ENCODE results near the gene C3orf20. TPM values are rescaled to one million over a fixed set of nuclear protein-coding genes. Genes with fewer than 3 reads are reported as not detected.
"Not testable (repeated sequence)": the region's sequence is repeated elsewhere in the genome, so short reads cannot be mapped to it uniquely, and the experiment has no call there.

The C3orf20 gene
- total RNA-seq, 1 experiment from 2014 or later: not detected

DNA sequence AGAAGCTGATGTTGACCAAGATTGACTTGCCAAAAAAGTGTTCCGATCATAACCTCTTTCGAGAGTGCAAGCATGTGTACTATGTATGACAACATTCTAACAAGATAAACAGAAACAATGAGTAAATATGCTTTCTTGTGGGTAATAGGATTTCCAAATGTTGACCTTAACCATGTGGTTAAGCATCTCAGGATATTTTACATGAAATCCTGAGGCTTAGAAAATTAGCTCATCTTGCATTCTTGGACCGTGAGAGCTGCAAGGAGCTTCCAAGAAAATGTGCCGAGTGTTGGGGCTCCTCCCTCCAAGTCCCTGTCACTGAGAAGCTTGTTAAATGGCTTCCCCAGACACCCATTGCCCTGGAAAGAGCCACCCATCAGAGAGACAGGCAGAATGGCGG, 50.1 kb downstream of the C3orf20 start:
- DNase-seq (ENCODE audit: low read depth, low spot score): no peak
- in situ Hi-C loops (cut with HindIII; ENCODE audit: low pct_unique_long_range_greater_than_20kb, low sequenced_read_pairs): no loop called here

DNA sequence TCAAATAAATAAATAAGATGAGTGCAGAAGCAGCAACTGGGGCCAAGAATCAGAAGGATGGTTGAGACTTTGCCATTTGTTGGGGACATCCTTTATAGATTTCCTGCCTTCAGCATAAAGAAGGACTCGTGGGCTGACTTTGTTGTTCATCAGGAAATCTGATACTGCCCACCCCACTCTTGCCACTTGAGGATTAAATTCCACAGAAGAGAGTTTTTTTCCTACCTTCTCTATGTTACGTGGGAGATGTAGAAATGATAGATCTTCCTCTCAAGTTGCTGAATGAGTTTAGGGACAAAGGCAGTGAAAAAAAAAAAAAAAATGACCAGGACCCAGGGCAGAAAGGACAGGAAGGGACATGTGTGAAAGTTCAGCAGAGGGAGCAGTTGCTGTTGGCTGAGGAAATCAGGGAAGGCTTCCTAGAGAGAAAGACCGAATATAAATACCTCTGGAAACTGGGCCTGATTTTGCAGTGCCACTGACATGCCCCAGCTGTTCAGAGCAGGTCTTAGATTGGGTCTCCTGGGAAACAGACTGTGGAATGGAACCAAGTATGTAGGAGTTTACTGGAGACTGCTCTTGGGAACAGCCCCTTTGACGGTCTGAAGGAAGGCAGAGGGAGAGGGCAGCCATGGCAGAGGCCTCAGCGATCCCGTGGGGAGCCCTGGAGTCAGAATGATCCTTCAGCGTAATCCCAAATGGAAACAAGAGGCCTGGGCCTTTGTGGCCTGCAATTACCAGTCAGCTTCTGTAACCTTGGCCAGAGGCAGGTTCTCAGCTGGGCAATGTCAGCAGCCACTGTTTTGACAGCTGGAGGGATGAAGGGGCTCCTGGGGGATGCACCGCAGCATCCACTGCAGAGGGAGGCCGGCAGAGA, 50.9 kb downstream of the C3orf20 start:
- DNase-seq (ENCODE audit: low read depth, low spot score): no peak
- in situ Hi-C loops (cut with HindIII; ENCODE audit: low pct_unique_long_range_greater_than_20kb, low sequenced_read_pairs): no loop called here

DNA sequence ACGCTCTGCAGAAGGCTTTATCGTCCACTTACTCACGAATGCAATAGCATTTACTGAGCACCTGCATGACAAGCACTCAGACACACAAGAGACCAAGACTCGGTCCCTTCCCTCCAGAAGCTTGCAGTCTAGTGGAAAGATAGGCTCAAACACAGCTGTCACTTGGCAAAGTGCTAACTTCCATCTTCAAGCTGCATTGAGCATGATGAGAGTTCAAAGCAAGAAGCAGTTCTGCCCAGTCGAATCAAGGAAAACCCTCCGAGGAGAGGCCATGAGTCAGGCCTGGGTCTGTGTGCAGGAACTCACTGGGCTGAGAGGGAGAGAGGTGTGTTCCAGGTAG, 51.5 kb downstream of the C3orf20 start:
- in situ Hi-C loops (cut with HindIII; ENCODE audit: low pct_unique_long_range_greater_than_20kb, low sequenced_read_pairs): no loop called here

DNA sequence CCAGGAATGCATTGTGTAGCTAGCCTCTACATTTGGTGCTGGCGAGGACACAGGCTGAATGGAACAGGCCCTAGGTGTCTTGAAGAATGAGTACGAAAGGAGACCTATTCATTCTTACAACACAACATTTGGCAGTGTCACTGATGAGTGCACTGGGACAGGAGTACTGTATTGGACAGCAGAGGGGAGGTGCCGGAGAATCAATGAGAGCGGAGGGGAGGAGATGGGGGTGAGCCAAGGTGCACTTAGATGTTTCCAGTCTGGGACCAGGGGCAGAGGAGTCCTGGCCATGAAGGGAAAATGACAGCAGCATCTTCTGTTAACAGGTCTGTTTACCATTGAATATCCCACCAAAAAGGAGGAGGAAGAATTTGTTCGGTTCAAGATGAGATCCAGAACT, 53.2 kb downstream of the C3orf20 start:
- in situ Hi-C loops (cut with HindIII; ENCODE audit: low pct_unique_long_range_greater_than_20kb, low sequenced_read_pairs): no loop called here
- no peak for DNase-seq (ENCODE audit: low read depth, low spot score)

More for the DNA sequence above, 51.5 kb downstream of the C3orf20 start:
- no peak for DNase-seq (ENCODE audit: low read depth, low spot score)

DNA sequence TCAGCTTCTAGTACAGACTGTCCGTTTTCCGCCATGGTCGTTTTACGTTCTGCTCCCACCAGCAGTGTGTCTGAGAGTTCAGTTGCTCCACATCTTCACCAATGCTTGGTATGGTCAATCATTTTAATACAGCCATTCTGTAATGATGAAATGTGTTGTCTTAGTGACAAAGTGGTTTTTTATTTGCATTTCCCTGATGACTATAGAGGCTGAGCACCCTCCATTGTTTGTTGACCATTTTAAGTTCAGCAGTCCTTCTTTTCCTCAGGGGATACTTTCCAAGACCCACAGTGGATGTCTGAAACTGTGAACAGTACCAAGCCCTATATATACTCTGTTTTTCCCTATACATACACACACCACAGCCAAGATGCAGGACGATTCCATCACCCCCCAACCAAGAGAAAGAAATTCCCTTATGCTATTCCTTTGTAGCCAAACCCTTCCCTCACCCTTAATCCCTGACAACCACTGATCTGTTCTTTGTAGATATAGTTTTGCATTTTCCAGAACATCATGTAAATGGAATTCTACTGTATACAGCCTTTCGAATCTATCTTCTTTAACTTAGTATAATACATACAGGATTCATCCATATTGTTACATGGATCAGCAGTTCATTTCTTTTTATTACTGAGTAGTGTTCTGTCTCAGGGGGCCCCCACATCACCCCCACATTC, 55.9 kb downstream of the C3orf20 start:
- in situ Hi-C loops (cut with HindIII; ENCODE audit: low pct_unique_long_range_greater_than_20kb, low sequenced_read_pairs): no loop called here
- DNase-seq (ENCODE audit: low read depth, low spot score): no peak

DNA sequence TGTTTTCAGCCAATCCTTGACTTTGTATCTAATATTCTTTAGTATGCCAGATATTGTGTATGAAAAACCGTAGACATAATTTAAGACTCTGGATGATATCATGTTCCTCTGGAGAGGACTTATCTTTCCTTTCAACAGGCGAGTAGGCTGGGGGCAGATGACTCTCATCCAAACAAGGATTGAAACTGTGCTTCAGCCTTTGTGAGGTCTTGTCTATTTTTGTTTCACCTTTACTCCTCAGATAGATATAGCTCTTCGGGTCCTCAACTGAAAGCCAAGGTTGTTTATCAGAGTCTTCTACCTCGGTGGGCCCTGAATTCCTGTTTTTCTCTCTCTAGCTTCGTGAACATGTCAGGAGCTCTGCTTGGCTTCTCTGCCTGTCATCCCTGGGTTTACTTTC, 66.0 kb downstream of the C3orf20 start:
- DNase-seq (ENCODE audit: low read depth, low spot score): no peak
- in situ Hi-C loops (cut with HindIII; ENCODE audit: low pct_unique_long_range_greater_than_20kb, low sequenced_read_pairs): no loop called here

DNA sequence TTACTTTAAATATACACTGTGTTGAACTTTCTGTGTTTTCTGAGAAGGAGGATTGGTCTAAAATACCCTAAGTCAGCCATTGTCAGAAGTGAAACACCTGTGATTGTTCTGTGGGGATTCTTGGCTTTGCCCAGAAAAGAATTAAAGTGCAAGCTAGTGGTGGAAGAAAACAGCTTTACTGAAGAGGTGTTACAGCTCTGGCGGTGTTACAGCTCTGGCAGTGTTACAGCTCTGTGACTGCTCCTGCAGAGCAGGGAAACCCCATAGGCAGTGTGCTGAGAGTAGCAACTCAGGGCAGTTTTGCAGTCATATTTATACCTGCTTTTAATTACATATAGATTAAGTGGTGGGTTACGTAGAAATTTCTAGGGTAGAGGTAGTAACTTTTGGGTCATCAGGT, 66.6 kb downstream of the C3orf20 start:
- in situ Hi-C loops (cut with HindIII; ENCODE audit: low pct_unique_long_range_greater_than_20kb, low sequenced_read_pairs): no loop called here
- no peak for DNase-seq (ENCODE audit: low read depth, low spot score)

DNA sequence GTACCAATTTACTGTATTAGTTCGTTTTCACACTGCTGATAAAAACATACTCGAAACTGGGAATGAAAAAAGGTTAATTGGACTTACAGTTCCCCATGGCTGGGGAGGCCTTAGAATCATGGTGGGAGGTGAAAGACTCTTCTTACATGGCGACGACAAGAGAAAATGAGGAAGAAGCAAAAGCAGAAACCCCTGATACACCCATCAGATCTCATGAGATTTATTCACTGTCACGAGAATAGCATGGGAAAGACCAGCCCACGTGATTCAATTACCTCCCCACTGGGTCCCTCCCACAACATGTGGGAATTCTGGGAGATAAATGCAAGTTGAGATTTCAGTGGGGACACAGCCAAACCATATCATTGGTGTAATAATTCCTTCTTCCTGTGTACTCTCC, 69.6 kb downstream of the C3orf20 start:
- in situ Hi-C loops (cut with HindIII; ENCODE audit: low pct_unique_long_range_greater_than_20kb, low sequenced_read_pairs): no loop called here

DNA sequence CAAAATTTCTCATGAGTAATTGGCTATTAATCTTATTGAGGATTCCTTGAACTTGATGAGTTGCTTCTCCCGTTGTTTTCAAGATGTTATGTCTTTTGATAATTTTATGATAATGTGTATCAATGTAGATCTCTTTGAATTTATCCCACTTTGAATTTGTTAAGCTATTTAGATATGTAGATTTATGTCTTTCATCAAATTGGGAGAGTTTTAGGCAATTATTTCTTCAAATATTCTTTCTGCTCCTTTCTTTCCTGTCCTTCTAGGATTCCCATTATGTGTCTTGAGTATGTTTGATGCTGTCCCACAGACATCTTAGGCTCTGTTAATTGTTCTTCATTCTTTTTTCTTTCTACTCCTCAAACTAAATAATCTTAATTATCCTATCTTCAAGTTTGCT, 75.7 kb downstream of the C3orf20 start:
- no peak for DNase-seq (ENCODE audit: low read depth, low spot score)

More for the DNA sequence above, 69.6 kb downstream of the C3orf20 start:
- DNase-seq (ENCODE audit: low read depth, low spot score): peak; percentile 30

DNA sequence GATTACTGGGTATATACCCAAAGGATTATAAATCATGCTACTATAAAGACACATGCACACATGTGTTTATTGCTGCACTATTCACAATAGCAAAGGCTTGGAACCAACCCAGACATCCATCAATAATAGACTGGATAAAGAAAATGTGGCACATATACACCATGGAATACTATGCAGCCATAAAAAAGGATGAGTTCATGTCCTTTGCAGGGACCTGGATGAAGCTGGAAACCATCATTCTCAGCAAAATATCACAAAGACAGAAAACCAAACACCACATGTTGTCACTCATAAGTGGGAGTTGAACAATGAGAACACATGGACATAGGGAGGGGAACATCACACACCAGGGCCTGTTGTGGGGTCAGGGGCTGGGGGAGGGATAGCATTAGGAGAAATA, 78.0 kb downstream of the C3orf20 start:
- DNase-seq (ENCODE audit: low read depth, low spot score); in situ Hi-C loops (cut with HindIII; ENCODE audit: low pct_unique_long_range_greater_than_20kb, low sequenced_read_pairs): not testable (repeated sequence)

More for the DNA sequence above, 75.7 kb downstream of the C3orf20 start:
- in situ Hi-C loops (cut with HindIII; ENCODE audit: low pct_unique_long_range_greater_than_20kb, low sequenced_read_pairs): no loop called here

DNA sequence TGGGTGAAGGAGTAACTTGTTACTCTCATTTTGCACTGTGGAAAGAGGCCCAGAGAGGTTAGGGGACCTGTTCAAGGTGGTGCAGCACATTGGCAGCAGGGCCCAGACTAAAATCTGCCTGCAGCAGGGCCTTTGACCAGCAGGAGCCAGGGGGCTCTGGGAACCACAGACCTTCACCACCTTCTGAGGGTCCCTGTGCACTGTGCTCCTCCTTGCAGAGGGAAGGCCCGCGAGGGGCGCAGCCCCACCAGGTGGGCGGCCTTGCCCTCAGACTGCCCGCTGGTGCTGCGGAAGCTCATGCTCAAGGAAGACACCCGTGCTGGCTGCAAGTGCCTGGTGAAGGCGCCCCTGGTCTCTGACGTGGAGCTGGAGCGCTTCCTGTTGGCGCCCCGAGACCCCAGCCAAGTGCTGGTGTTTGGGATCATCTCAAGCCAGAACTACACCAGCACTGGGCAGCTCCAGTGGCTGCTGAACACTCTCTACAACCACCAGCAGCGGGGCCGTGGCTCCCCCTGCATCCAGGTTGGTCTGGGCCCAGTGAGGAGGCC, 82.3 kb downstream of the C3orf20 start:
- DNase-seq (ENCODE audit: low read depth, low spot score): no peak
- in situ Hi-C loops (cut with HindIII; ENCODE audit: low pct_unique_long_range_greater_than_20kb, low sequenced_read_pairs): no loop called here

DNA sequence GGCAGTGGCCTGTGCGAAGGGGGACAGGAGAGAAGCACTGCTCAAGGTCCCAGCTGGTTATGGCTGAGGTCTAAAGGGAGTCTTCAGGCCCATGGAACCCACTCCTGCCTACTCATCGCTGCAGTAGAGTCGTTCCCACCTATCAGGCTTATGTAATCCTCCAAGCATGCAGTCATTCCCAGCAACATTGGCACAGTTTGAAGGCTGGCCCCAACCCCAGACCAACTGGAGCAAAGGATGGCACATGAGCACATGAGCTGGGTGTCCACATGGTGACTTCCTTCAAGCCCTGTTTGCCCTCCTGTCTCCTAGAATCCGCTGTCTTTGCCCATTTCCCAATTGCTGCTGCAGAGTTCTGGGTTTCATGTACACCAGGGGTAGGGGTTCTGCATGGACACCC, 83.4 kb downstream of the C3orf20 start:
- in situ Hi-C loops (cut with HindIII; ENCODE audit: low pct_unique_long_range_greater_than_20kb, low sequenced_read_pairs): no loop called here
- no peak for DNase-seq (ENCODE audit: low read depth, low spot score)

DNA sequence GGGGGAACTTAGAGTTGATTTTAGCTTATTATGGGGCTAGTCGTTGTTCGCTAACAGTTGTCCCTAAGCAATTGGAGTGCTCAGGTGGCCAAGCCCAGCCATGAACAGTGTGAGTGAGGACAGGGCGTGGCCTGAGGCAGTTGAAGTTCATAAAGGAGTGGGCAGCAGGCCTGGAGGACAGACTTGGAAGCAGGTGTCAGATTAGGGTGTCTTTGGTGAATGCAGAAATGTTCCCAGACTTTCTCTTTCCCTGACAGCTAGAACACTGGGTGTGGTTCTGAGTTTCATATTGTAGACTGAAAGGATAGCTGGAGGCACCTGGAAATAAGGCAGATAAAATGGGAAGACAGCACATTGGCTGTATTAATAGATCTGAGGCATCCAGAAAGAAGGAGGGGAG, 84.0 kb downstream of the C3orf20 start:
- no peak for DNase-seq (ENCODE audit: low read depth, low spot score)
- in situ Hi-C loops (cut with HindIII; ENCODE audit: low pct_unique_long_range_greater_than_20kb, low sequenced_read_pairs): no loop called here

DNA sequence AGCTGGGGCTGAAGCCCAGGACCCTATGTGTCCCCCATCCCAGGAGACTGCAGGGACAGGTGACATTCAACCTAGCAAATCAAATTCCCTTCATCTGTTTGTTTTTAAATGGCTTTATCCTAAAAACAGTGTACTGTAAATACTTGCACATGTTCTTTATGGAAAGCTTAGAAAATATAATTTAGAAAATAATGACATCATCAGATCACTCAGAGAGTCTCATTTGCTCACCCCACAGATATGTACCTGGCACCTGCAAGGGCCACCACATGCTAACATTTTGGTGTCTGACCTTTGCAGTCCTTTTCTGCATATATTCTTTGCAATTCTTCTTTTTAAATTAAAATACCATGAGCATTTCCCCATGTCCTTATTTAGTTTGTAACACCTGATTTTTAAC, 85.2 kb downstream of the C3orf20 start:
- DNase-seq (ENCODE audit: low read depth, low spot score): no peak
- in situ Hi-C loops (cut with HindIII; ENCODE audit: low pct_unique_long_range_greater_than_20kb, low sequenced_read_pairs): no loop called here

DNA sequence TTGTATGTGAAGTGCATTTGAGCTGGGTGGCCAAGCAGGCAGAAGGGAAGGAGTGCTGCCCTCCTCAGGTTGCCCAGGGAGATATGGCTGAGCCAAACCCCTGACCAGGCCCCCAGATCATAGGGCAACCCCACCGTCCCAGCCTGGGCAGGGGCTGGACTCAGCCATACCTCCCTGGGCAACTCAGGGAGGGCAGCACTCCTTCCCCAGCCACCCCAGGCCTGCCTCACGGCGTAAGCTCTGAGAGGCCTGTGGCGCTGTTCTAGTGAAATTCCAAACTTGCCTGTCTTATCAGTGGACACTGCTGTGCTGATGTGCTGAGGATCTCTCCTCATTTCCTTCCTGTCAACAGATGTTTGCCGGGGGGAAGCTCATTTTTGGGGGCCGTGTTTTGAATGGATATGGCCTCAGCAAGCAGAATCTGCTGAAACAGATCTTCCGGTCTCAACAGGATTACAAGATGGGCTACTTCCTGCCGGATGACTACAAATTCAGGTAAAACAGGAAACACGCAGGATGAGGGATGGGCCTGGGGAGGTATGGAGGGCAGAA, 86.3 kb downstream of the C3orf20 start:
- in situ Hi-C loops (cut with HindIII; ENCODE audit: low pct_unique_long_range_greater_than_20kb, low sequenced_read_pairs): no loop called here
- DNase-seq (ENCODE audit: low read depth, low spot score): peak; percentile 28

DNA sequence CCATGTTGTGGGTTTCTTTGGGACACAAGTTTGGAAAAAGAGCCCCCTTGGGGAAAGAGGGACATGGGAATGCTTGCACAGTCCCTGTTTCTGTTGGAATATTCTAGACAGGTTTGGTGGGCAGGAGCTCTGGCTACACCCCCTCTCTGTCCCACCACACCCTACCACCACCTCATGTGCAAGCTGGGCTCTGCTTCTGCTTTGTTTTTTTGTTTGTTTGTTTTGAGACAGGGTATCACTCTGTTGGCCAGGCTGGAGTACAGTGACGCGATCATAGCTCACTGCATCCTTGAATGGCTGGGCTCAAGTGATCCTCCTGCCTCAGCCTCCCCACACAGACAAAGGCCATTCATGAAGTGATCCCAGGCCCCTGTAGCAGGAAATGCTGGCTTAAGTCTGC, 86.9 kb downstream of the C3orf20 start:
- in situ Hi-C loops (cut with HindIII; ENCODE audit: low pct_unique_long_range_greater_than_20kb, low sequenced_read_pairs): no loop called here
- DNase-seq (ENCODE audit: low read depth, low spot score): no peak

DNA sequence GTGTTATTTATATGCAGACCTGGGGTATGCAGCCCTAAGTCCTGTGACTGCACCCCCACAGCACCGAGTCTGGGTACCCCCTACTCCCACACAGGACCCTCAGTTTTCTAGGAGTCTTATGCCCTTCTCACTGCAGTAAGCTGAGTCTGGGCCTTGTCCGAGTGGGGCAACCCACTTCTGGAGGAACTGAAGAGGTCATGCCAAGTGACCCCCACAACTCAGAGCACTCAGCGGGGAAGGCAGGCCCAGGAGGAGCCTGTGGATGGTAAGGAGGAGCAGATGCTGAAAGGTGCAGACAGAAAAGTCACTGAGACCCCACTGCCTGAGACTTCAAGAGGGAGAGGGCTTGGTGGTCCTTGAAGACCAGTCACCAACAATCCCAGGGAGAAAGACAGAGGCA, 87.8 kb downstream of the C3orf20 start:
- no peak for DNase-seq (ENCODE audit: low read depth, low spot score)
- in situ Hi-C loops (cut with HindIII; ENCODE audit: low pct_unique_long_range_greater_than_20kb, low sequenced_read_pairs): no loop called here

DNA sequence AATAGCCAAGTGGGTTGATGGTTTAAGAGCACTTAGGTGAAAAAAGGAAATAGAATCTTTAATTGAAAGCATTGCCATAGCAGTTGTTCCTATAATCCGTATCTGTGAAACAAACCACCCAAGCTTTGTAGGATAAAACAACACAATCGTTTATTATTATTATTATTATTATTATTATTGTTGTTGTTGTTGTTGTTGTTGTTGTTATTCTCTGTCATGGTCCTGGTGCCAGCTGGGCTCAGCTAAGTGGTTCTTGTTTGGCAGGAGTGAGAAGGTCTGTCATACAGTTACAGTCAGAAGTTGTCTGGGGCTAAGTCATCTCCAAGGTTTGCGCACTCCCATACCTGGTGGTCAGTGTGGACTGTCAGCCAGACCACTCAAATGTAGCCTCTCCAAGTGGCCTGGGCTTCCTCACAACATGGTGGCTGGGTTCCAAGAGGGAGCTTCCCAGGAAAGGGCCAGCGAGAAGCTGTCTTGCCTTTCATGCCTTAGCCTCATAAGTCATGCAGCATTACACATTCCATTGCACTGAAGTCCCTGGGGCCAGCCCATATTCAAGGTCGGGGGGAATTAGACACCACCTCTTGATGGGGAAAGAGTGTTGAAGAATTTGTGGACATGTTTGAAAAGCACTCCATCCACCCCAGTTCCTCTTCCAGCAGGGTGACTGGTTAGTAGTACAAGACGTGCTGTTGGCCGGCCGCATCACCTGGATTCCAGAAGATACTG, 89.6 kb downstream of the C3orf20 start:
- in situ Hi-C loops (cut with HindIII; ENCODE audit: low pct_unique_long_range_greater_than_20kb, low sequenced_read_pairs): no loop called here
- no peak for DNase-seq (ENCODE audit: low read depth, low spot score)
